Measurements from ENCODE around the gene UAP1L1. TPM values are rescaled to one million over a fixed set of nuclear protein-coding genes. Genes with fewer than 3 reads are reported as not detected.

UAP1L1 gene
- total and polyA plus RNA-seq, 2 of the 8 experiments (the other 6 are each of a cell fraction or from before 2014, with no cell fraction given) = 2.0 to 5.4 TPM

GRCh38 chr9:137051145-137051724, 26.1 kb upstream of the UAP1L1 start:
- no peaks in the 10 kb centered on the region for H3K79me2 ChIP-seq (ENCODE audit: control insufficient read depth in 1 of 2, insufficient read depth in 2 of 2, low read length in 2 of 2)
- no peak overlapping the region for H3K4me3 ChIP-seq (ENCODE audit: extremely low read depth in 1 of 4, insufficient read depth in 2 of 4, low read depth in 3 of 4, low read length in 4 of 4)
- no peak overlapping the region for H2BK20ac ChIP-seq (ENCODE audit: low read length)
- DNase-seq (ENCODE audit: low read depth in 1 of 2, low spot score in 2 of 2) = no peak
- H3K27me3 ChIP-seq (replicated peaks in 1 of 4; ENCODE audit: control insufficient read depth in 3 of 4, extremely low read depth in 1 of 4, insufficient read depth in 3 of 4, low read length in 3 of 4) = peaks cover 22 to 81% (median 60%) of the 10 kb centered on the region in 4 experiments
- peaks cover 1 to 17% of the 10 kb centered on the region in 2 experiments for H4K20me1 ChIP-seq (replicated peaks in 1 of 2; ENCODE audit: control insufficient read depth in 1 of 2, insufficient read depth in 2 of 2, low read length in 2 of 2)
- H3K23me2 ChIP-seq (ENCODE audit: low read depth, low read length) = peaks cover 12% of the 10 kb centered on the region; the same call in 1 of the 2 replicates
- no peaks in the 10 kb centered on the region for H3K9me3 ChIP-seq (ENCODE audit: insufficient read depth in 2 of 2, low read depth in 1 of 2, low read length in 1 of 2)
- FAIRE-seq = no peak
- H3K27ac ChIP-seq (ENCODE audit: low read depth, low read length) = no peak overlapping the region
- WGBS, 2 experiments (ENCODE audit: extremely low coverage in 1 of 2, insufficient coverage in 1 of 2, insufficient read length in 1 of 2, insufficient replicate concordance in 2 of 2, low coverage in 1 of 2, low lambda C conversion rate in 2 of 2, missing lambda C conversion rate in 1 of 2) = 93% methylated on average over 14 of the region's 17 CpGs; no CpG with 5 or more reads in 1 of the 2 experiments
- H3K23ac ChIP-seq (ENCODE audit: insufficient read length) = no peak overlapping the region
- H2AK5ac ChIP-seq (ENCODE audit: low read depth, low read length) = no peak overlapping the region
- H3K56ac ChIP-seq (replicated peaks; ENCODE audit: insufficient read length, low read depth, low read length) = no peak overlapping the region
- H3K9ac ChIP-seq (replicated peaks in 1 of 4; ENCODE audit: extremely low read depth in 1 of 4, low read depth in 3 of 4, low read length in 3 of 4) = no peak overlapping the region
- no peak overlapping the region for H3K14ac ChIP-seq (ENCODE audit: insufficient read length)
- ChIA-PET POLR2A (ENCODE audit: partially characterized antibody) (no interaction called here), CTCF (ENCODE audit: partially characterized antibody) (interaction anchor here (0.8 to 7.6 kb wide), 4 partner anchors 15 to 65 kb away, joined by 3 to 291 read pairs (median 15); partner anchors contain the start of genes SAPCD2 and UAP1L1)
- H2BK15ac ChIP-seq (ENCODE audit: low read length) = no peak overlapping the region
- H3K4me1 ChIP-seq (replicated peaks in 1 of 4; ENCODE audit: control insufficient read depth in 3 of 4, insufficient read depth in 4 of 4, low read length in 3 of 4) = peaks cover 0 to 25% (median 14%) of the 10 kb centered on the region in 4 experiments; a peak in 5 of 7 replicates
- H3K36me3 ChIP-seq (ENCODE audit: control insufficient read depth in 2 of 4, insufficient read depth in 4 of 4, low read length in 3 of 4) = no peaks in the 10 kb centered on the region
- no peak overlapping the region for H4K8ac ChIP-seq (ENCODE audit: extremely low read depth, insufficient read depth, low read length)
- no peaks in the 10 kb centered on the region for H3K79me1 ChIP-seq (ENCODE audit: low read depth, low read length)
- H3K4ac ChIP-seq (replicated peaks; ENCODE audit: insufficient read length, low read depth, low read length) = no peak overlapping the region
- no peak overlapping the region for H2BK5ac ChIP-seq (ENCODE audit: low read depth, low read length)
- H4K91ac ChIP-seq (replicated peaks; ENCODE audit: insufficient read length, low read length) = no peak overlapping the region
- no peak overlapping the region for H2BK120ac ChIP-seq (replicated peaks; ENCODE audit: low read depth, low read length)
- no peak overlapping the region for H3K18ac ChIP-seq (ENCODE audit: extremely low read depth, low read length)
- no peak overlapping the region for H2BK12ac ChIP-seq (ENCODE audit: low read depth, low read length)
- no peak overlapping the region for H4K5ac ChIP-seq (ENCODE audit: insufficient read length, low read depth, low read length)
- H2AFZ ChIP-seq (ENCODE audit: low read length) = no peak overlapping the region
- no peak overlapping the region for H3K4me2 ChIP-seq (ENCODE audit: insufficient read depth in 1 of 2, low read depth in 2 of 2, low read length in 2 of 2)
- no peak for TF ChIP-seq EZH2 (IDR thresholded peaks at IDR 0.05; ENCODE audit: low read depth, low read length, severe bottlenecking)
- no peak for TF ChIP-seq KDM4A (IDR thresholded peaks at IDR 0.05; ENCODE audit: low read depth, low read length, severe bottlenecking)
- no peak for TF ChIP-seq TCF12 (IDR thresholded peaks at IDR 0.05; ENCODE audit: low read depth, low read length)
- no peak for TF ChIP-seq BACH1 (IDR thresholded peaks at IDR 0.05; ENCODE audit: low read length)
- no peak for TF ChIP-seq POU5F1 (IDR thresholded peaks at IDR 0.05; ENCODE audit: low read depth, low read length)
- TF ChIP-seq CEBPB (IDR thresholded peaks at IDR 0.05; ENCODE audit: low read depth, low read length) = no peak
- TF ChIP-seq JUN (IDR thresholded peaks at IDR 0.05; ENCODE audit: low read depth, low read length) = no peak
- no peak for TF ChIP-seq ATF2 (IDR thresholded peaks at IDR 0.05; ENCODE audit: low read length)
- no peak for TF ChIP-seq KDM5A (IDR thresholded peaks at IDR 0.05; ENCODE audit: low read length)
